GM19025 (cell line): ENCODE measurements around the gene DEFB129.
"Not testable (repeated sequence)": the region's sequence is repeated elsewhere in the genome, so short reads cannot be mapped to it uniquely, and the experiment has no call there.

Source experiments
- ATAC-seq: cut with Tn5 transposase; IDR thresholded peaks from one replicate; pipeline ENCODE4 v1.9.1; 2021; ENCODE audit warnings: mild to moderate bottlenecking, low read depth, moderate library complexity; ENCODE audit not compliant: unreplicated experiment

The DEFB129 gene

DNA sequence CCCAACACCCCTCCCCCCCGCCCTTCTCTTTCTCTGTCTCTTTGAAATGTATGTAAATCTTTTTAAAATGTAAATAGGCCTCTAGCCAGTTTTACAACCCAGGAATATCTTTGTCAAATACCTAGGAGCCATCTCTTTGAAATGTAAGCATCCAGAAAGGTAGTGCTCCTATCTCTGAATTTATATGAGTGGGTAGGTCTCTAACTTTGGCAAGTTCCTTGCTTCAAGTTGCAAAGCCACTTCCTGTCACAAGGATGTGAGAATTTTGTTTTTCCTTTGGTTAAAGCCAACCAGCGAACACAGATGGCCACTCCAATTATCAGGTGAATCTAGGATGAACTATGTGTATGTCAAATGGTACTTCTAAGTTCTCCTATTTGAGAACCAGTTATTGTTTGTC lies 24.3 kb downstream of the DEFB129 start:
- ATAC-seq = no peak

DNA sequence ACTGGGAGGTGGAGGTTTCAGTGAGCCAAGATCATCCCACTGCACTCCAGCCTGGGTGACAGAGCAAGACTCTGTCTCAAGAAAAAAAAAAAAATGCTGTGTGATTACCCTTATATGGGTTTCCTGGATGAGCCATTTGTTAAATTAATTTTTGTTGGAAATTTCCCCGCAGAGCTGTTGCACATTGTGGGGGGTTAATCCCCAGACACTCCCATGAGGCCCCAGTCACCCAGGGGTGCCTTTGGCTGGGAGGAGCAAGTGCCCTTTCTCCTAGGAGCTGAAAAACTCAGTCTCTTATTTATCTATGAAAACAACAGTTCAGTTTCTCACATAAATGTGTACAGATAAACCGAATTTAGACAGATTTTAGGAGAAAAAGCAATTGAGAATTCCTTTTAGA lies 25.7 kb downstream of the DEFB129 start:
- ATAC-seq = no peak

DNA sequence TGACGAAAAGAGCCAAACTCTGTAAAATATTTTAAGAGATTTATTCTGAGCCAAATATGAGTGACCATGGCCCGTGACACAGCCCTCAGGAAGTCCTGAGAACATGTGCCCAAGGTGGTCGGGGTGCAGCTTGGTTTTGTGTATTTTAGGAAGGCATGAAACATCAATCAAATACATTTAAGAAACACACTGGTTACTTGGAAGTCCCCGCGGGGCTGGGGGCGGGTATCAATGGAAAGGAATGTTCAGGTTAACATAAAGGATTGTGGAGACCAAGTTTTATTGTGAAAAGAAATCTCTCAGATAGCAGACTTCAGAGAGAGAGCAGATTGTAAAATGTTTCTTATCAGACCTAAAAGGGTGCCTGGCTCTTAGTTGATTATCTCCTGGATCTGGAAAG lies 26.4 kb downstream of the DEFB129 start:
- not testable (repeated sequence) for ATAC-seq

- no peak for ATAC-seq
Observed at GRCh38 chr20:257419-257818, 30.4 kb downstream of the DEFB129 start, which contains the start of gene DEFB132. Gene DEFB132, plus strand, starts transcription at chr20:257724. Its CDS starts 55 bp downstream, at chr20:257779.

DNA sequence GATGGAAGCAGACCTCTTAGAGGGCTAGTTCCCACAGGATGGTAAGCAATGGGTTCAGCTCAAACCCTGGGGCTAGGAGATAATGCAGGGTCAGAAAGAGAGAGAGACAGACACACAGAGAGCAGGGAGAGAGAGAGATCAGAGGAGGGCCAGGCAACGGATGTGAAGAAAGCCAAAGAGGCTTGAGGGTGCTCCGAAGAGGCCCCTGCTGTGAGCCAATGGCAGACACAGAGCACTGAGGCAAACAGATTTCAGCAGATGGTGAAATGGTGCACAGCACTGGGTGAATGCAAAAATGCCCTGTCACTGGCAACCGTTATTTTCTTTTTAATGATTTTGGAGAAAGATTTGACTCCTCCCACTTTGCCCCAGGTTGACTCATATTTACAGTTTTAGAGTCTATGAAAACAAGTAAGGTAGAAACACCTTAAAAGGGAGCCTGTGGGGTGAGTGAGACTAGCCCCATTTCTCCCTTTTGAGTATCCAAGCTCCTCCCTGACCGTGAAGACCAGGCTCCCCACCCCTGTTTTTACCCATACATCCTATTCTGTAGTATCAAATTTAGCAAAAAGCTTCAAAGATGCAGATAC lies 31.3 kb downstream of the DEFB129 start:
- no peak for ATAC-seq

GRCh38 chr20:258963-259362 lies 31.9 kb downstream of the DEFB129 start:
- no peak for ATAC-seq

- no peak for ATAC-seq
Observed at GRCh38 chr20:259981-260380, 32.9 kb downstream of the DEFB129 start.

GRCh38 chr20:263701-264100 lies 36.6 kb downstream of the DEFB129 start:
- ATAC-seq = no peak

DNA sequence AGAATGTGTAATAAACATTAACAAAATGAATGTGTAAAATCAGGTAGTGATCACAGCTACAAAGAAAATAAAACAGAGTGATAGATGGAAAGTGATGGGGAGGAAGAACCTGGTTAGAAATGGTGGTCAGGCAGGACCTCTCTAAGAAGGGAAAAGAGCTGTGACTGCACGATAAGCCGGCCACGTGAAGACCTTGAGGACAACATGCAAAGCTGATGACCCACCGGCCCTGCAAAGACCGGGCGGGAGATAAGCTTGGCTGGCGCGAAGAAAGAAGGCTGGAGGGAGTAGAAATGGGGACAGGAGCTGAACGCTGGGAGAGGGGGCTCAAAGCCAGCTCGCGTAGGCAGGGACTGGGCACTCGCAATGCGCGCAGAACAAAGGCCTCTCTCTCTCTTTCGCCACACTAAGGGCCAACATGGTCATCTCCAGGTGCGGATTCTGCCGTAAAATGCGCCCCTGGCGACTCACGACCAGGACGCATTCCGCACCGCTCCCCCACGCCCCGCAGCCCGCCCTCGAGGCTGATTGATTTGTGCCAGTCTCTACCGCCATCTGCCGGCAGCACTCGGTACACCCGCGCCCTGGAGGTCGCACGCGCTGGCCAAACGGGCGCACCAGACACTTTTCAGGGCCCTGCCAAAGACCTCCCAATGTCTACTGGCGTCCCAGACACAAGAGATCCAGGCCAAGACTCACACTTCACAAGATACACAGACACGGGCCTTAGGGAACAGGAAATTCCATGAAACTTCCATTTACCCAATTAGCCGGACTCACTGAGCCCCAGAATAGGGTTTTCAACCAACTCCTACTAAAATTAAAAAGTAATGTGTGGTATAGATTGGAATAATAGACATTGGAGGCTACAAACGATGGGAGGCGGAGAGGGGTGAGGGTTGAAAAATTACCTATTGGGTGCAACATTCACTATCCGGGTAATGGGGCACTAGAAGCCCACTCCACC lies 39.8 kb downstream of the DEFB129 start:
- no peak for ATAC-seq

GRCh38 chr20:270517-270916 lies 43.5 kb downstream of the DEFB129 start:
- ATAC-seq = no peak

GRCh38 chr20:271069-271468 lies 44.0 kb downstream of the DEFB129 start:
- ATAC-seq = no peak

DNA sequence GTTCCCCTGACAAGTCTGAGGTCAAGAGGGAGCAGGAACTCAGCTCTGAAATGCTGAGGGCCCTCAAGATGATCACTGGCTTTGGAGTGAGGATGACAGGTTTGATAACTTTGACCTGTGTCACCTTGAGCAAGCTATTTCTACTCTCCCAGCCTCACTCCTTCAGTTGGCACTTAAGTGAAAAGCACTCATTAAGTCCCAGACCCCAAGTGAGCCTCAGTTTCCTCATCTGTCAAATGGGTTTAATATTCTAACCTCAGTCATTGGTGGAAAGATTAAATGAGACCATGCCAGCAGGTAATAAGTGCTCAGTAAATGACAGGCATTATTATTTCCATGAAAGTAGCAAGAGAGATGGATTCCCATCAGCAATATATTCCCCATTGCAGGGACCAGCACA lies 44.5 kb downstream of the DEFB129 start:
- ATAC-seq = no peak

DNA sequence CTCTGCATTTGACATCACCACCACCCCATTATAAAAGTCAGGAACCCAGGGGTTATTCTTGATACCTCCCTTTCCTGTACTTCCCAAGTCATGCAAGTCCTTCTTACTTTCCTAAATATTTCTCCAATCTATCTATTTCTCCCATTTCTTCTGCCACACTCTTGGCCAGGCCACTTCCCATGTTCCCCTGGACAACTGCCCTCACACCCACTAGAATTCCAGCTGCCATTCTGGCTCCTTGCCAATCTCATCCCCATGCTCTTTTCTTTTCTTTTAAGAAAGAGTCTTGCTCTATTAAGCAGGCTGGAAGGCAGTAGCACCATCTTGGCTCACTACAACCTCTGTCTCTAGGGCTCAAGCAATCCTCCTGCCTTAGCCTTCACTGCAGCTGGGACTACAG lies 45.7 kb downstream of the DEFB129 start:
- no peak for ATAC-seq

DNA sequence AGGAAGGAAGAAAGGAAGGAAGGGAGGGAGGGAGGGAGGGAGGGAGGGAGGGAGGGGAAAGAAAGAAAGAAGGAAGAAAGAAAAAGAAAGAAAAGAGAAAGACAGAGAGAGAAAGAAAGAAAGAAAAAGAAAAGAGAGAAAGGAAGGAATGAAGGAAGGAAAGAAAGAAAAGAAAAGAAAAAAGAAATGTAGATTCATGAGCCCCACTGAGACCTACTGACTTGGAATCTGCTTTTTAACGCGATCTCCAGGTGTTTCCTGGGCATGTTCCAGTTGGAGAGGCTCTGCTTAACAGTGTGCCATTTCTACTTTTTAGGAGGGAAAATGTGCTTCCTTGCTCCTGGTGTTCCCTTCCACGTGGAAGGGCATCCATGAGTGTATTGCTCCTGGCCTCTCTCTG lies 46.8 kb downstream of the DEFB129 start:
- ATAC-seq = no peak

DNA sequence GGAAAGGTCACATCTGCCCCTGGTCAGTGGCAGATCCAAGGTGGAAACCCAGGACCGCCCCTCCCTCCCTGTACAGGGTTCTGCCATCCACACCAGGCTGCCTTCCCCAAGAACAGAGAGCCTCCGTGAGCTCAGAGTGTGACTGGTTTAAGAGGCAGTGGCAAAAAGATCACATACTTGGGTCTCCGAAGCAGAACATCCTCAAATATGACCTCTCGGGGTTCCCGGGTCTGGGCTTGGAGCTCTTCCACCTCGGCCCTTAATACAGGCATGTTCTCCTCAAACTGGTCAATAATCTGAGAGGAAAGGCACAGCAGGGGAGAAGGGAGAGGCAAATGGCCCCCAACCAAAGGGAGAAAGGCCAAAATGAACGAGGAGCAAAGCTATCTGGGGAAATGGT lies 48.7 kb downstream of the DEFB129 start:
- ATAC-seq = no peak

GRCh38 chr20:276620-277495 lies 49.8 kb downstream of the DEFB129 start:
- ATAC-seq = no peak

GRCh38 chr20:277496-277781 lies 50.4 kb downstream of the DEFB129 start:
- no peak for ATAC-seq

DNA sequence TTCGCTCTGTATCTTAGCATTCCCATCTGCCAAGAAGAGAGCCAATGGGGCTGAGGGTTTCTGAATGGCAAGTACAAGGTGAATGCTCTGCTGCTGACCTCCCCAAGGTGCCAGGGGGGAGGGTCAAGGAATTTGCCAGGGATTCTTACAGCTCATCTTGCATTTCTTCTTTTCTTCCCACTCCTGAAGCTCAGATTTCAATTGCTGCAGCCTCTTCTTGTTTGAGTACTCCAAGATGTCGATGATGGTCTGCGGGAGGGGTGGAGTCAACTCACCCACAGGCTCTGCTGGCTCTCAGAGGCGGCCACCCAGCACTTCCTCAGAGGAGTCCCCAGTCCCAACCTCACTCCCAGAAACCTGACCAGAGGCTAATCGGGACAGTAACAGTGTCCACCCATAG lies 51.1 kb downstream of the DEFB129 start:
- no peak for ATAC-seq

DNA sequence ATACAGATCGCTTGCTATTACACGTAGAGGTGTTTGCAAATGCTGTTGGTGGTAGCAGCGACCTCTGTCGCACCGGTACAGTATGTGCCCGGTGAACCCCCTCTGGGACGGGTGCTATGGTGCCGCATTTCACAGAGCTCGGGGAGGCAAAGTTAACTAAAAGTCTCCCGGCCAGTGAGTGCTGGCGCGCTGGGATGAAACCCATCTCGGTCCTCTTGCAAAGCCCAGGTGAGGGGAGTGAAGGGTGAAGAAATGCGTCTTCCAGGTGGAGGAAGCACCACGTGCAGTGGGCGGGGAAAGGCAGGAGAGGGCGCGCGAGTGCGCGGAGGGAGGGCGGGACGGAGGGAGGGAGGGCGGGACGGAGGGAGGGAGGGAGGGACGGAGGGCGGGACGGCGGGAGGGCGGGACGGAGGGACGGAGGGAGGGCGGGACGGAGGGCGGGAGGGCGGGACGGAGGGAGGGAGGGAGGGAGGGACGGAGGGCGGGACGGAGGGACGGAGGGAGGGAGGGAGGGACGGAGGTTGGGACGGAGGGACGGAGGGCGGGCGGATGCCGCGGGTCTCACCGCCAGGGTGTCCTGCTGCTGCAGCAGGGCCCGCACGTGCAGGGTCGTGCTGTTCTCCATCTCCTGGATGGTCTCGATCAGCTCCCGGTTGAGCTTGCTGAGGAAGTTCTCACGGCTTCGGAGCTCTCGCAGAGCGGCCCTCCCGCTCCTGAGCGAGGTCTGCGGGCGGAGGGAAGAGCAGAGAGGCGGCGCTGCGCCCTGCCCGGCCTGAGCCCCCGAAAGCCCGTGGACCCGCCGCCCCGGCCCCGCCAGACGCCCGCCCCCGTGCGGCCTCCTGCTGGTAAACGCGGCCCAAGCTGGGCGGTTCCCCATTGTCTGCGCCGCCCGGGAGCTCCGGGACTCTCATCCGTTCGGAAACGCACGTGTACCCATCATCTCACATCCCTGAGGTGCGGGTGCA lies 51.8 kb downstream of the DEFB129 start:
- ATAC-seq = no peak
